ENCODE results near the gene CAV2.

The CAV2 gene

GRCh38 chr7:116500078-116500853 is 728 bp downstream of the CAV2 start:
- DNase-seq (ENCODE audit: low spot score in 2 of 2) (no peak), ATAC-seq (replicated peaks; ENCODE audit: extremely low read depth, poor library complexity, severe bottlenecking) (peak; percentile 52)
- H3K36me3 Mint-ChIP-seq (ENCODE audit: insufficient read depth): peaks cover 2% of the 10 kb centered on the region

GRCh38 chr7:116501425-116502167 is 2.1 kb downstream of the CAV2 start:
- Mint-ChIP-seq H3K36me3 (ENCODE audit: insufficient read depth) (peaks cover 2% of the 10 kb centered on the region), H3K4me3 (no peak overlapping the region), H3K4me1 (peaks cover 11% of the 10 kb centered on the region), H3K27me3 (peaks cover 46% of the 10 kb centered on the region), H3K27ac (ENCODE audit: low read depth) (no peak overlapping the region), H3K9me3 (no peaks in the 10 kb centered on the region)
- DNase-seq (ENCODE audit: low spot score in 2 of 2): no peak
- ATAC-seq (replicated peaks; ENCODE audit: extremely low read depth, poor library complexity, severe bottlenecking): no peak

More at GRCh38 chr7:116500078-116500853, 728 bp downstream of the CAV2 start:
- Mint-ChIP-seq H3K9me3 (no peaks in the 10 kb centered on the region), H3K27me3 (peaks cover 46% of the 10 kb centered on the region), H3K4me3 (peak overlapping the region; percentile 73), H3K27ac (ENCODE audit: low read depth) (no peak overlapping the region), H3K4me1 (peaks cover 11% of the 10 kb centered on the region)

- DNase-seq (ENCODE audit: low spot score in 2 of 2) (no peak), ATAC-seq (replicated peaks; ENCODE audit: extremely low read depth, poor library complexity, severe bottlenecking) (no peak)
- peaks cover 2% of the 10 kb centered on the region for H3K36me3 Mint-ChIP-seq (ENCODE audit: insufficient read depth)
- no peak overlapping the region for H3K27ac Mint-ChIP-seq (ENCODE audit: low read depth)
- H3K9me3 Mint-ChIP-seq: no peaks in the 10 kb centered on the region
- peaks cover 46% of the 10 kb centered on the region for H3K27me3 Mint-ChIP-seq
- H3K4me3 Mint-ChIP-seq: no peak overlapping the region
- peaks cover 11% of the 10 kb centered on the region for H3K4me1 Mint-ChIP-seq
Observed at GRCh38 chr7:116502201-116503096, 2.9 kb downstream of the CAV2 start.

- H3K27me3 Mint-ChIP-seq: peaks cover 37% of the 10 kb centered on the region
- H3K4me1 Mint-ChIP-seq: peaks cover 11% of the 10 kb centered on the region
- no peak overlapping the region for H3K27ac Mint-ChIP-seq (ENCODE audit: low read depth)
- H3K9me3 Mint-ChIP-seq: no peaks in the 10 kb centered on the region
- DNase-seq (ENCODE audit: low spot score in 2 of 2) (no peak), ATAC-seq (replicated peaks; ENCODE audit: extremely low read depth, poor library complexity, severe bottlenecking) (no peak)
- H3K36me3 Mint-ChIP-seq (ENCODE audit: insufficient read depth): peaks cover under 1% of the 10 kb centered on the region
- H3K4me3 Mint-ChIP-seq: no peak overlapping the region
Observed at GRCh38 chr7:116503835-116504234, 4.3 kb downstream of the CAV2 start.

- Mint-ChIP-seq H3K9me3 (no peaks in the 10 kb centered on the region), H3K4me1 (peaks cover 7% of the 10 kb centered on the region), H3K27ac (ENCODE audit: low read depth) (no peak overlapping the region), H3K4me3 (no peak overlapping the region), H3K36me3 (ENCODE audit: insufficient read depth) (no peaks in the 10 kb centered on the region), H3K27me3 (peaks cover 27% of the 10 kb centered on the region)
- no peak for ATAC-seq (replicated peaks; ENCODE audit: extremely low read depth, poor library complexity, severe bottlenecking)
- no peak for DNase-seq (ENCODE audit: low spot score in 2 of 2)
Observed at GRCh38 chr7:116505278-116505677, 5.7 kb downstream of the CAV2 start.

GRCh38 chr7:116505823-116506222 is 6.3 kb downstream of the CAV2 start:
- H3K36me3 Mint-ChIP-seq (ENCODE audit: insufficient read depth): no peaks in the 10 kb centered on the region
- H3K4me3 Mint-ChIP-seq: no peak overlapping the region
- H3K27me3 Mint-ChIP-seq: peaks cover 22% of the 10 kb centered on the region
- no peaks in the 10 kb centered on the region for H3K9me3 Mint-ChIP-seq
- no peak for ATAC-seq (replicated peaks; ENCODE audit: extremely low read depth, poor library complexity, severe bottlenecking)
- H3K27ac Mint-ChIP-seq (ENCODE audit: low read depth): no peak overlapping the region
- no peak for DNase-seq (ENCODE audit: low spot score in 2 of 2)
- peaks cover 2% of the 10 kb centered on the region for H3K4me1 Mint-ChIP-seq

DNA sequence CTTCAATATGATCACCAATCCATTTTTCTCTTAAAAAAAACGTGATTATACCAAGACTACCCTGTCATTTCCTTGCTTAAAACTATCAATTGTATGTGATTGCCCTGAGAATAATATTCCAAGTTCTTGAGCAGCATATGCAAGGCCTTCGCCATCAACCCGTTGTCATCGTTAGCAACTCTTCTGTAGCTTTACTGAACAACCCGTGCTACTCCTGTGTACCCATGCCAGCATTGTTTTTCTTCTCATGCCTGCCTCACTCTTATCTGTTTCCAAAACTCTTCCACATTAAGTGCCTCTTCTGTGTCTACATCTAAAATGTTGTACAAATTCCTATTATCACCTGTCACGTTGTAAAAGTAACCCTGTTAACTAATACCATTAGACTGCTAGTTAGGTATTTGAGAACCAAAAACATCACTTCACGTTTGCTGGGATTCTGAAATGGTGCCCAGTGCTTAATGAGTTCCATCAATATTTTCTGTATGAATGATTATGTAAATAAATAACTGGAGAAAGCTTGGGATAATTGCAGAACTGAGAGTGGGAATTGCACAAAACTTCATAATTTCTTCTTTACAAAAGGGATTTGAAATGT is 10.5 kb downstream of the CAV2 start:
- no peaks in the 10 kb centered on the region for H3K9me3 Mint-ChIP-seq
- H3K36me3 Mint-ChIP-seq (ENCODE audit: insufficient read depth): peaks cover 2% of the 10 kb centered on the region
- no peak overlapping the region for H3K27ac Mint-ChIP-seq (ENCODE audit: low read depth)
- peaks cover 20% of the 10 kb centered on the region for H3K4me1 Mint-ChIP-seq
- H3K27me3 Mint-ChIP-seq: peaks cover 2% of the 10 kb centered on the region
- no peak for ATAC-seq (replicated peaks; ENCODE audit: extremely low read depth, poor library complexity, severe bottlenecking)
- DNase-seq (ENCODE audit: low spot score in 2 of 2): no peak
- H3K4me3 Mint-ChIP-seq: no peak overlapping the region

GRCh38 chr7:116510795-116511194 is 11.3 kb downstream of the CAV2 start:
- H3K4me3 Mint-ChIP-seq: no peak overlapping the region
- ATAC-seq (replicated peaks; ENCODE audit: extremely low read depth, poor library complexity, severe bottlenecking) (no peak), DNase-seq (ENCODE audit: low spot score in 2 of 2) (no peak)
- H3K4me1 Mint-ChIP-seq: peaks cover 20% of the 10 kb centered on the region
- H3K9me3 Mint-ChIP-seq: no peaks in the 10 kb centered on the region
- peaks cover 10% of the 10 kb centered on the region for H3K27me3 Mint-ChIP-seq
- peak overlapping the region; percentile 87 for H3K27ac Mint-ChIP-seq (ENCODE audit: low read depth)
- peaks cover 2% of the 10 kb centered on the region for H3K36me3 Mint-ChIP-seq (ENCODE audit: insufficient read depth)

DNA sequence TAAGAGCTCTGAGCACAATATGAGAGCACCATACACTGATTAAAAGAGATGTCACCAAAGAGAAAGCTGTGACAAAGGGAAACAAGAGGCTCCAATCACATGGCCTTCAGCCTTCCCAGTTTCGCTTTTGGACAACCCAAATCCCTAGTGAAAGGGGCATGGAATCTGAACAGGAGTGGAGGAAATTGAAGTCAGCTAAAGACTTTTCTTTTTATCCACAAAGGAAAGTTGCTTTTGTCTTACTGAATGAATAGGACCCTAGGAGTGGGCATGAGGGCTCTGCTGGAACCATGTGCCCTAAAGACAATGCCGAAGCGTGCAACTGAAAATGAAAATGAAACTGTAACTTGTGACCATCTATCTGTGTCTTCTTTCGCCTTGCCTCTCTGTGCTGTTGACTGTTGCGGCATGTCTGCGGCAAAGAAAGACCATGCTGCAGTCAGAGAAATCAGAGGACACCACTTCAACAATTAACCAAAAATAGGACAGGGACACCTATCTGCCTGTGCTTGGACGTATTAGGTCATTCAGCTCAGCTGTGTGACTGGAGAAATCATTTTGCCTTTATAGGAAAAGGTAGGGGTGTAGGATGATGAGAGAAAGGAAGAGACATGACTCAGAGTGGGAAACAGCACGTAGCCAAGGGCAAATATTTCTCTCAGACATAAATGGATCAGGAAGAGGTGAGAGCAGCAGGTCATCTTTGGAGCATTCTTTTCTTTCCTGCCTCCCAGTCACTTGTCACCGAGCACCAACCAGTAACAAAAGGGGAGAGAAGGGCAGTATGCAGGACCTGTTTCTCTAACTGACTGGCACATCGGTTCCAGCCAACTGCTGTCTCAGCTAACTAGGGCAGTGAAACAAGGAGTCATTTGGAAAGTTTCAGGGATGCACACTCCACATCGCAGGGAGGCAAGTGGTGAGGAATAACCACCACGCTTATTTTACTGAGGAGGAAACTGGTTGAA is 12.3 kb downstream of the CAV2 start:
- Mint-ChIP-seq H3K9me3 (no peaks in the 10 kb centered on the region), H3K27me3 (peaks cover 13% of the 10 kb centered on the region), H3K4me1 (peaks cover 20% of the 10 kb centered on the region), H3K36me3 (ENCODE audit: insufficient read depth) (peaks cover 2% of the 10 kb centered on the region), H3K27ac (ENCODE audit: low read depth) (peak overlapping the region; percentile 87), H3K4me3 (peak overlapping the region; percentile 92)
- ATAC-seq (replicated peaks; ENCODE audit: extremely low read depth, poor library complexity, severe bottlenecking) (peak; percentile 95), DNase-seq (ENCODE audit: low spot score in 2 of 2) (peak in 1 of 2 donors; percentile 17)

DNA sequence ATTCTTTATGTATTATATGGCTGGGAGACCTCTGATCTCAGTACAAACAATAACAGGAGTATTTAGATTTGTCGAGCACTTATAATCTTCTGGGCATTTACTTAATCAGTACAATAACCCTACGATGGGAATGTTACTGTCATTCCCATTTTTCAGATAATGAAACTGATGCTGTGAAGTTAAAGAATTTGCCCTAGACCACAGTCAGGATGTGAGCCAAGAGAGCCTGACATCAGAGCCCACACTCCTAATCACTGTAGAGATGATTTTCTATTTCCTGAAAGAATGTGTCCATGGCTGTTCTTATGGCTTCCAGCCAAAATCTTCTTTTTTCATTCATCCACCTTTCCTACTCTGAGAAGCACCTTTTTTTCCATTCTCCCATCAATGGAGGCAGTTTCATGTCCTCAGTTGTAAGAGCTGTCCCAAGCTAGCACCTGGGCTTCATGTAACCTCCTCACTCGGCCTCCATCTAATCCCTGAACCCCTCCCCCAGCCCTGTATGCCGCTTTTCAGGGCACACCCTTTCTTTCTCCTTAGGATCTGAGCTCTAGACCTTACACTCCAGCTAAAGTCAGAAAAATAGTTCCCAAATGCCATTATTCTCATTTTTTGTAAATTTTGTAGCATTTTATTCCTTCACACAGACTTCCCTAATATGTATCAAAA is 13.1 kb downstream of the CAV2 start:
- Mint-ChIP-seq H3K4me3 (peak overlapping the region; percentile 92), H3K4me1 (peaks cover 20% of the 10 kb centered on the region), H3K27ac (ENCODE audit: low read depth) (peak overlapping the region; percentile 87), H3K27me3 (peaks cover 13% of the 10 kb centered on the region), H3K9me3 (no peaks in the 10 kb centered on the region), H3K36me3 (ENCODE audit: insufficient read depth) (peaks cover 2% of the 10 kb centered on the region)
- ATAC-seq (replicated peaks; ENCODE audit: extremely low read depth, poor library complexity, severe bottlenecking): no peak
- no peak for DNase-seq (ENCODE audit: low spot score in 2 of 2)

- H3K9me3 Mint-ChIP-seq: no peaks in the 10 kb centered on the region
- H3K36me3 Mint-ChIP-seq (ENCODE audit: insufficient read depth): peaks cover 2% of the 10 kb centered on the region
- DNase-seq (ENCODE audit: low spot score in 2 of 2): no peak
- peaks cover 20% of the 10 kb centered on the region for H3K4me1 Mint-ChIP-seq
- no peak for ATAC-seq (replicated peaks; ENCODE audit: extremely low read depth, poor library complexity, severe bottlenecking)
- H3K27me3 Mint-ChIP-seq: peaks cover 25% of the 10 kb centered on the region
- no peak overlapping the region for H3K4me3 Mint-ChIP-seq
- H3K27ac Mint-ChIP-seq (ENCODE audit: low read depth): no peak overlapping the region
Observed at GRCh38 chr7:116515584-116515983, 16.0 kb downstream of the CAV2 start.
